Gastroesophageal sphincter (tissue), 3 donors: ENCODE results near the gene DIAPH2.

Experiments used
- POLR2A ChIP-seq, 2 donors: fragments of 450-650 bp; IDR thresholded peaks; one replicate each; pipeline ENCODE4 v1.6.1; 2017; ENCODE audit warnings: antibody characterized with exemption in 2 of 2, mild to moderate bottlenecking in 2 of 2, moderate library complexity in 1 of 2
- TF ChIP-seq, protein P1 (sequence below), 4 experiments: fragments of 200-600 bp in 2 of 4; fragments of 450-650 bp in 2 of 4; sonication (generic) in 1 of 4; IDR thresholded peaks; one replicate each; pipeline ENCODE4 v1.5.1; 2017 to 2019; ENCODE audit warnings: antibody characterized with exemption in 4 of 4, mild to moderate bottlenecking in 2 of 4, moderate library complexity in 2 of 4

DNA sequence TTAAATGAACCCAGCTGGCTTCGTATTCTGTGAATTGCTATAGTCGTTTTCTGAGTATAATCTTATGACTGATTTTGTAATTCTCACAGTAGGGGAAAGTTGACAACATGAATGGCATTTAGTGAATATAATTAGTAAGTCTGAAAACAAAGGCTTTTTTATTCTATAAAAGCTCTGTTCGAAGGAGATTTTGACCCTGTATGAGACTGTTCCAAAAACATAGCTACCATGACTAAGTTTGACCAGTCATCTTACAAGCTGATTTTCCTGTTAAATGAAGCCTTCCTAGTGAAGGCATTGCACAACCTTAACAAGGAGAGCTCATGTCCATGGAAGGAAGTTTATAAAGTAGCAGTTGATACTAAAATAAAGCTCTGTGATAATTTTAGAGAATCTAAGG is 441.4 kb downstream of the DIAPH2 start:
- TF ChIP-seq, protein P1, sequence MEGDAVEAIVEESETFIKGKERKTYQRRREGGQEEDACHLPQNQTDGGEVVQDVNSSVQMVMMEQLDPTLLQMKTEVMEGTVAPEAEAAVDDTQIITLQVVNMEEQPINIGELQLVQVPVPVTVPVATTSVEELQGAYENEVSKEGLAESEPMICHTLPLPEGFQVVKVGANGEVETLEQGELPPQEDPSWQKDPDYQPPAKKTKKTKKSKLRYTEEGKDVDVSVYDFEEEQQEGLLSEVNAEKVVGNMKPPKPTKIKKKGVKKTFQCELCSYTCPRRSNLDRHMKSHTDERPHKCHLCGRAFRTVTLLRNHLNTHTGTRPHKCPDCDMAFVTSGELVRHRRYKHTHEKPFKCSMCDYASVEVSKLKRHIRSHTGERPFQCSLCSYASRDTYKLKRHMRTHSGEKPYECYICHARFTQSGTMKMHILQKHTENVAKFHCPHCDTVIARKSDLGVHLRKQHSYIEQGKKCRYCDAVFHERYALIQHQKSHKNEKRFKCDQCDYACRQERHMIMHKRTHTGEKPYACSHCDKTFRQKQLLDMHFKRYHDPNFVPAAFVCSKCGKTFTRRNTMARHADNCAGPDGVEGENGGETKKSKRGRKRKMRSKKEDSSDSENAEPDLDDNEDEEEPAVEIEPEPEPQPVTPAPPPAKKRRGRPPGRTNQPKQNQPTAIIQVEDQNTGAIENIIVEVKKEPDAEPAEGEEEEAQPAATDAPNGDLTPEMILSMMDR (IDR thresholded peaks at IDR 0.05): no peak
- no peak for TF ChIP-seq POLR2A (IDR thresholded peaks at IDR 0.05)
